ENCODE measurements around the gene ARAP3. TPM values are rescaled to one million over a fixed set of nuclear protein-coding genes. Genes with fewer than 3 reads are reported as not detected.

The ARAP3 gene
- polyA plus RNA-seq, 1 donor (not counting 4 experiments of a cell fraction or from before 2014, with no cell fraction given) = 1.3 TPM

DNA sequence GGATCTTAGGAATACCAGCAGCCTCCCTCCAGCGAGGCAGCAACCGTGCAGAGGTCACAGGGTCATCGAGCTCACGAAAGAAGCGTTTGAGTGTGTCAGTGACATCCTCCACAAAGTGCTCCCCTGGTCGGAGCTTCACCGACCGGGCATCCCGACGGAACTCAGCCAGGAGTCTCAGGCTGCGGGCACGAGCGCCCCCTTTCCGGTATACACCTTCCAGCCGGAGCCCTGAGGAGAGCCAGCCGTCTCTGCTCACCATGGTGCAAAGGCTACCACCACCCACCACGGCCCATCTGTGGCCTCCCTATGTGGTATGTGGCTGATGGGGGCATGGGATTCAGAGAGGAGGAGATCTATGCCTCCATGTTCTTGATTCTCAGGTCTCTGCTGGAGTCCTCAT is 20.0 kb downstream of the ARAP3 start:
- Histone ChIP-seq H3K79me2 (ENCODE audit: control insufficient read depth, insufficient read depth, low read length) (no peaks in the 10 kb centered on the region), H3K4me3 (ENCODE audit: control insufficient read depth in 2 of 3, extremely low read depth in 1 of 3, insufficient read depth in 2 of 3, low read depth in 1 of 3, low read length in 3 of 3) (no peak overlapping the region), H3K4me1 (ENCODE audit: control insufficient read depth, extremely low read depth, insufficient read depth, low read length) (peaks cover 7% of the 10 kb centered on the region), H2AFZ (ENCODE audit: control insufficient read depth, low read length) (no peak overlapping the region), H3K9me3 (ENCODE audit: control insufficient read depth, low read depth, low read length) (no peaks in the 10 kb centered on the region), H3K27ac (ENCODE audit: control insufficient read depth, insufficient read depth, low read length) (no peak overlapping the region), H3K27me3 (ENCODE audit: control insufficient read depth, extremely low read depth, insufficient read depth, low read length) (no peaks in the 10 kb centered on the region), H3K9me1 (ENCODE audit: control insufficient read depth, extremely low read depth, insufficient read depth, low read length) (no peaks in the 10 kb centered on the region), H3K36me3 (ENCODE audit: control insufficient read depth in 2 of 2, extremely low read depth in 1 of 2, insufficient read depth in 2 of 2, low read length in 2 of 2) (no peaks in the 10 kb centered on the region), H3K9ac (ENCODE audit: control insufficient read depth, extremely low read depth, insufficient read depth, low read length) (no peak overlapping the region), H3K4me2 (ENCODE audit: control insufficient read depth, extremely low read depth, insufficient read depth, low read depth, low read length) (no peak overlapping the region), H4K20me1 (ENCODE audit: control insufficient read depth, extremely low read depth, insufficient read depth, low read length) (no peaks in the 10 kb centered on the region)
- TF ChIP-seq CTCF (optimal IDR thresholded peaks at IDR 0.05 in 1 of 3, IDR thresholded peaks at IDR 0.05 in 1 of 3, conservative IDR thresholded peaks at IDR 0.05 in 1 of 3; ENCODE audit: extremely low read depth in 1 of 3, insufficient read depth in 2 of 3, low read length in 3 of 3) (no peak), EZH2 (IDR thresholded peaks at IDR 0.05; ENCODE audit: low read length) (no peak)
- dilution Hi-C loops (cut with MboI; ENCODE audit: extremely low pct_ligation_motif_present, low sequenced_read_pairs) = no loop called here
- DNase-seq (ENCODE audit: low read depth, low spot score) = no peak
- no peak for FAIRE-seq

GRCh38 chr5:141657937-141658545 is 24.0 kb downstream of the ARAP3 start:
- peak overlapping the region; percentile 51 for H3K27ac ChIP-seq (ENCODE audit: control insufficient read depth, insufficient read depth, low read length)
- no peak overlapping the region for H3K4me2 ChIP-seq (ENCODE audit: control insufficient read depth, extremely low read depth, insufficient read depth, low read depth, low read length)

More at GRCh38 chr5:141657937-141658545, 24.0 kb downstream of the ARAP3 start:
- TF ChIP-seq EZH2 (IDR thresholded peaks at IDR 0.05; ENCODE audit: low read length) (no peak), CTCF (optimal IDR thresholded peaks at IDR 0.05 in 1 of 3, IDR thresholded peaks at IDR 0.05 in 1 of 3, conservative IDR thresholded peaks at IDR 0.05 in 1 of 3; ENCODE audit: extremely low read depth in 1 of 3, insufficient read depth in 2 of 3, low read length in 3 of 3) (no peak)
- H3K79me2 ChIP-seq (ENCODE audit: control insufficient read depth, insufficient read depth, low read length) = no peaks in the 10 kb centered on the region
- no peaks in the 10 kb centered on the region for H3K36me3 ChIP-seq (ENCODE audit: control insufficient read depth in 2 of 2, extremely low read depth in 1 of 2, insufficient read depth in 2 of 2, low read length in 2 of 2)
- no peaks in the 10 kb centered on the region for H3K27me3 ChIP-seq (ENCODE audit: control insufficient read depth, extremely low read depth, insufficient read depth, low read length)
- DNase-seq (ENCODE audit: low read depth, low spot score) (peak; percentile 80), FAIRE-seq (no peak)
- H3K9me3 ChIP-seq (ENCODE audit: control insufficient read depth, low read depth, low read length) = no peaks in the 10 kb centered on the region
- dilution Hi-C loops (cut with MboI; ENCODE audit: extremely low pct_ligation_motif_present, low sequenced_read_pairs) = no loop called here
- no peak overlapping the region for H2AFZ ChIP-seq (ENCODE audit: control insufficient read depth, low read length)
- H3K4me1 ChIP-seq (ENCODE audit: control insufficient read depth, extremely low read depth, insufficient read depth, low read length) = peaks cover 7% of the 10 kb centered on the region
- H3K9ac ChIP-seq (ENCODE audit: control insufficient read depth, extremely low read depth, insufficient read depth, low read length) = no peak overlapping the region
- no peaks in the 10 kb centered on the region for H4K20me1 ChIP-seq (ENCODE audit: control insufficient read depth, extremely low read depth, insufficient read depth, low read length)
- H3K9me1 ChIP-seq (ENCODE audit: control insufficient read depth, extremely low read depth, insufficient read depth, low read length) = no peaks in the 10 kb centered on the region
- H3K4me3 ChIP-seq (ENCODE audit: control insufficient read depth in 2 of 3, extremely low read depth in 1 of 3, insufficient read depth in 2 of 3, low read depth in 1 of 3, low read length in 3 of 3) = no peak overlapping the region

All from keratinocyte (primary cell).